ENCODE results near the gene FRS2.
"Not testable (repeated sequence)": the region's sequence is repeated elsewhere in the genome, so short reads cannot be mapped to it uniquely, and the experiment has no call there.

The FRS2 gene

DNA sequence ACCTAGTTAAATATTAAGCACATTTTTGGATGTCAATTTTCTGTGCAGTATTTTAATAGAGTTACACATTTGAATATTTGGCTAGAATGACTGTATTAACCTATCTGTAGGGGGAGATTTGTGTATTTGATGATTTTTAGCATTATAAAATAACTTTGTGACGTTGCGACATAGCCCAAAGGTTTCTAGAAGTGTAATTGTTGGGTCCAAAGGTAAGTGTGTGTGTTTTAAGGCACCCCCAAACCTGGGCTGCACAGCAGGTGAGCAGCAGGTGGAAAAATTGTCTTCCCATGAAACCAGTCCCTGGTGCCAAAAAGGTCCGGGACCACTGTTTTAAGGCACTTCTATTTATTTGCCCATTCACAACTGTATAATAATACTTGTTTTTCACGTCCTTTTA lies 118.3 kb downstream of the FRS2 start:
- DNase-seq: no peak

DNA sequence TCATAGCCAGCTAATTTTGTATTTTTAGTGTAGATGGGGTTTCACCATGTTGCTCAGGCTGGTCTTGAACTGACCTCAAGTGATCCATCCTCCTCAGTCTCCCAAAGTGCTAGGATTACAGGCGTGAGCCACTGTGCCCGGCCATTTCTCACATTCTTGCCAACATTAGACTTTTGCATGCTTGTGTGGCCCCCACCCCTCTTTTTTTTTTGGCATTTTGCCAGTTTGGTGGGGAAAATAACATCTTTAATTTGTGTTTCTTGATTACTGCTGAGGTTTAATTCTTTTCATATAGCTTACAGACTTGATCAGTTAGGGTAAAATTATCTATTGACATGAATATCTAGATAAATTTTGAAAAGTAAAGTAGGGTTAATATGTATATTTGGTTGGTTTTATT lies 118.9 kb downstream of the FRS2 start:
- no peak for DNase-seq

DNA sequence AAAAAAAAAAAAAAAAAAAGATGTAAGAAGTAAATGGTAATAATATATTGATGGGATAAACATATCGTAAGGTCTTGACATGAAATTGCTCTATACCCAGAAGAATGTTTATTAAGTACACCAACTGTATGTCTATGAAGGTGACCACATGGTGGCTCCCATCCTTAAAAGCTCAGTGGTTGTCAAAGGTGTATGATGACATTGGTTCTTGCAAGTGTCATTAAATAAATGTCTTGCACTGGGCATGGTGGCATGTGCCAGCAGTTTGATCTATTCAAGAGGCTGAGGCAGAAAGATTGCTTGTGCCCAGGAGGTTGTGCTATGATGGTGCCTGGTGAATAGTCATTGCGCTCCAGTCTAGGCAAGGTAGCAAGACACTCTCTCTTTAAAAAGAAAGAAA lies 125.5 kb downstream of the FRS2 start:
- no peak for DNase-seq

DNA sequence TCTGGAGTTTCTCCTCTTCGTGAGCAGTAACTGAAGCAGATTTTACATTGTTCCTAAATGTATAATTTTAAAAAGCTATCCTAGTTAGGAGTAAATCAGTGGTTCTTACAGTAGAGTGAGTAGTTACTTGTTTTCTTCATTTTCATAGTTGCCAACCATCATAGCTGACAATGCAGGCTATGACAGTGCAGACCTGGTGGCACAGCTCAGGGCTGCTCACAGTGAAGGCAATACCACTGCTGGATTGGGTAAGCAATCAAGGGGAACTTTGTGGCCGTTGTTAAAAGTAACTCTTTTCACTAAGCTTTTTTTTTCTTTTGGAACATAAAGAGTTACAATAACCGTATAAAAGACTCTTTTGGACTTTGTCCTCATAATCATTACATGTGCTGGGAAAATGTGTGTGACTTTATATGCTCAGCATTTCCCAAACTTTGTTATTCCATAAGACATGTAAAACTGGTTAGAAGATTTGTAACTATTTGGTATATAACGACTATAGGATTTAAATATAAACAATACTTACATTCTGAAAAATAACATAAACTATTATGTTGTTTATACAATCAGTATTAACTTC lies 128.1 kb downstream of the FRS2 start:
- DNase-seq: no peak

DNA sequence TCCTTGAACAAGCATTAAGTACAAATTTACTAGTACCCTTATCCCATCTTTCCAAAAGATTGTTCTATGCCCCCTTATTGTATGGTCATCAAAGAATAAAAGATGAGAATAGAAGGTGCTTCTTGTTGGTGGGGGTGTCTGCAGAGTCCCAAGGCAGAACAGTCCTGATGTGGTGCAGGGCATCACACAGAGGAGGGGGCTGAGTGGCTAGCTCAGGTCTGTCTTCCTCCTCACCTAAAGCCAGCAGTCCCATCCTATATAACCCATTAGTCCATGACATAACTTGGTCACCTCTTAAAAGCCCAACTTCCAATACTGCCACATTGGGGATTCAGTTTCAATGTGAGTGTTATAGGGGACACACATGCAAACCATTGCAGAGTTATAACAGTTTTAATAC lies 130.6 kb downstream of the FRS2 start:
- no peak for DNase-seq

DNA sequence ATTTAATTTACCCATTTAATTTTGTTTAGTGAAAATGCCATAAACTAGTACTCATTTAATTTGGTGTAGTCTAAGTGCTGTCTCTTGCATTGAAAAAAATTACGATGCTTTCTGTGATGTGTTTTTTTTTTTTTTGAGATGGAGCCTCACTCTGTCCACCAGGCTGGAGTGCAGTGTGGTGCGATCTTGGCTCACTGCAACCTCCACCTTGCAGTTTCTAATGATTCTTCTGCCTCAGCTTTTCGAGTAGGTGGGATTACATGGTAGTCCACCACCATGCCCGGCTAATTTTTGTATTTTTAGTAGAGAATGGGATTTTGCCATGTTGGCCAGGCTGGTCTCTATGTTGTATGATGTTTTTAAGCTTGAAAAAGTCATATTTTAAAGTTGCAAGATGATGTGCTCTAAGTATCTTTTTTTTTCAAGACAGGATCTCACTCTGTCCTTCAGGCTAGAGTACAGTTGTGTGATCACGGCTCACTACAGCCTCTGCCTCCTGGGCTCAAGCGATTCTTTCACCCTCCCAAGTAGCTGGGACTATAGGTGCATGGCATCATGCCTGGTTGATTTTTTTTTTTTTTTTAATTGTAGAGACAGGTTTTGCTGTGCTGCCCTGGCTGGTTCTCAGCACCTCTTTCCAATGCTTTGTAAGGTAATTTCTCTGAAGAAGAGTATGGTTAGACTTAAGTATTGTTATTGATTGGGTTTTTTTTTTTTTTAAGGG lies 131.9 kb downstream of the FRS2 start:
- DNase-seq: no peak

DNA sequence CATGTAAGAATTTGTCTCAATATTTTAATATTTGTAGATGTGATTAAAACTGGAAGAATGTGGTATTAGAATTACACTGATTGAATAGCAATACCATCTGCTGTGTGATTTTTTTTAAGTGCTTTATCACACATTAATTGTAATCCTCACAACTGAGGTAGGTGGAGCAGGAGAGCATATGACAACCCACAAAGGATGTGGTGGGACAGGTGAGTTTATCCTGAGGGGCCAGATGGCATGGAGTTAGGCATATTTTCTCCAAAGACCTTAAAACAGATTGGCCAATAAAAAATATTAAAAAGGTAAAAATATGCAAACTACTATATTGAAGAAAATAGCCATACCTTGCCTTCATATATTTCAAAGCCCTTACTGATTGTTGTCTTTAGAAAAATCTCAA lies 132.8 kb downstream of the FRS2 start:
- no peak for DNase-seq

DNA sequence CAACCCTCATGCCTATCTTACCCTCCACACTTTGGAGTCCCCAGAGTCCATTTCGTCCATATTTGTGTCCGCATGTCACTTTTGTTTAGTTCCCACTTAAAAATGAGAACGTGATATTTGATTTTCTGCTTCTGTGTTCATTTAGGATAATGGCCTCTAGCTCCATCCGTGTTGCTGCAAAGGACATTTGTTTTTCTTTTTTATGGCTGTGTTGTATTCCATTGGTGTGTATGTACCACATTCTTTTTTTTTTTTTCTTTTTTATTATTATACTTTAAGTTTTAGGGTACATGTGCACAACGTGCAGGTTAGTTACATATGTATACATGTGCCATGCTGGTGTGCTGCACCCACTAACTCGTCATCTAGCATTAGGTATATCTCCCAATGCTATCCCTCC lies 133.4 kb downstream of the FRS2 start:
- DNase-seq: not testable (repeated sequence)

DNA sequence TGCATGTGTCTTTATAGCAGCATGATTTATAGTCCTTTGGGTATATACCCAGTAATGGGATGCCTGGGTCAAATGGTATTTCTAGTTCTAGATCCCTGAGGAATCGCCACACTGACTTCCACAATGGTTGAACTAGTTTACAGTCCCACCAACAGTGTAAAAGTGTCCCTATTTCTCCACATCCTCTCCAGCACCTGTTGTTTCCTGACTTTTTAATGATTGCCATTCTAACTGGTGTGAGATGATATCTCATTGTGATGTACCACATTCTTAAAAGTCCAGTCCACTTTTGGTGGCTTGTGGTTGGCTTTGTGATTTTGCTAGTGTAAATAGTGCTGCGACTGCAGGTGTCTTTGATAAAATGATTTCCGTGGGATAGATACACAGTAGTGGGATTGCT lies 134.1 kb downstream of the FRS2 start:
- DNase-seq: not testable (repeated sequence)

DNA sequence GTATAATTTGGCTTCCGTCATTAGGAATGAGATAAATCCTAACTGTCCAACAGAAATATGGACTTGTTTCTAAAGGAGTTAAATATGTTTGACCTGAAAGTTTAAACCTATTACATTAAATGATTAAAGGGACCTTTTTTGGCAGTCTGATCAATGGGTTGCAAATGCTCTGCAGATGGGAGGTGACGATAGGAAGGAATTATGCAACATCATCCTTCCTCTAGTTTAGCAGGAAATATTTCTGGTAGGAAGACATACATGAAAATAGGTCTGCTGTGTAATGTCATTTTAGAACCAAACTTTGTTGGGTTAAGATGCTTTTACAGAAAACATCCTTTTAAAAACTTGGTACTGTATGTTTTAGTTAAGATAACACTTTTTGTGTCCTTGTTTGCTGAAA lies 137.9 kb downstream of the FRS2 start:
- DNase-seq: no peak

DNA sequence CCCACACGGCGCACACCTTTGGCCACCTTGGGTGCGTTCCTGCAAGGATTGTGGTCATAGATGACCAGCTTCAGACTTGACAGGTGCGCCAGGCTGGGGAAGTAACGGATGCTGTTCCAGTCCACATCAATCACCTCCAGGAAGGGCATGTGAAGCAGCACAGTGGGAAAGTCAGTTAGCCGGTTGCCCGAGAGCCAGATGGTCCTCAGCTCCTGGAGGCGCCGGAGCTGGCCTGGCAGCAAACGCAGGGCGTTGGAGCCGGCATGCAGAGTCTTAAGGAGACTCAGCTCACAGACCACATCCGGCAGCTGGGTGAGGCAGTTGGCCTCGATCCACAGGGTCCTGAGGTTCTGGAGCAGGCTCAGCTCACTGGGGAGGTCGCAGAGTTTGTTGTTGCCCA lies 139.9 kb downstream of the FRS2 start:
- DNase-seq: no peak

DNA sequence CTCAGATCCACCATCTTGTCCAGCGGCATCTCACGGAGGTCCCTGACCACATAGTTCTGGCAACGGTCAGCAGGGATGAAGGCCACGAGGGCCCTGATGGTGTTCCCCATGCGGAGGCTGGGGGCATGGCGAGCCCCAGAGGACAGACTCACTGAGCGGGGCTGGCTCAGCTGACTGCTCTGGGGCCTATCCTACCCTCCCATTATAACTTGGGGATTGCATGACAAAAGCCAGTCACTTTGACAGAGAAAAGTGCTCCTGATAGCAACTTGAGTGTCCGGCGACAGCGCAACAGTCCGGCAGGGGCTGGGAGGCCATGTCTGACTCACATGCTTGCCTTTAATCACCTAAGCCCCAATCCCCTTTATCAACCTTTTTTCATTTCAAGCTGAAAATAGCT lies 140.5 kb downstream of the FRS2 start, which contains the start of gene LRRC10:
Gene LRRC10 (minus strand): TSS at position 179 of the 400 bp plus-strand sequence. CDS start 69 bp downstream, at position 110.
- no peak for DNase-seq

DNA sequence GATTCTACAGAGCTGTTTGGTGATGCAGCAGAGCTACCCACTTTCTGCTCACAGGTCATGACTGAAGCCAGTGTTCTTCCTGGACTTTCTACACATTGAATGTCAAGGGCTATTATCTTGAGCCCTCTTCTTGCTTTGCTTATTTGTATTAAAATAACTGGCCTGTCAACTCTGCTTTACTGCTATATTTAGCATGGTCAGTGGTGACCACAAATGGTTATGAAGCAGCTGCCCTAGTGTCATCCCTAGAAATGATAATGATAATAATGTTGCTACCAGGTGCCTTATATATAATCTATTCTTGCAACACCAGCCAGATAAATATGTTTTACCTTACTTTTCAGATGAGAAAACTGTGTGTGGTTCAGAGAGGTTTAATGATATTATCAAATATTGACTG lies 143.2 kb downstream of the FRS2 start:
- DNase-seq: no peak

DNA sequence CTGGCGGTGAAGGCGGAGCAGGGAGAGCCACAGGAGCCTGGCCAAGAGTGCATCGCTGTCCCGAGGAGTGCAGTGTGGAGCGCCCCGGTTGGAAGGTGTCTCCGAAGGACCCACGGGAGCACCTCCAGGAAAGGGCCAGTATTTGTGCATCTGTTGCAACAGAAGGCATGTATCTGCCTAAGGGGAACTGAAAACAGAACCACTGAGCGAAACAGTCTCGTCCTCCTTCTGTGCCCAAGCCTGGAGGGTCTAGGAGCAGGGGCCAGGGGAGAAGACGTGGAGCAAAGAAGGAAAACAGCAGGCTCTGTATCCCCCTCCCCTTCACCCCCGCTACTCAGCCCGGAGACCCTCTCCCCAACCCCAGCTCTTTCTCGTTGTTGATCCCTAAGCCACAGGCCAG lies 145.8 kb downstream of the FRS2 start:
- DNase-seq: no peak

DNA sequence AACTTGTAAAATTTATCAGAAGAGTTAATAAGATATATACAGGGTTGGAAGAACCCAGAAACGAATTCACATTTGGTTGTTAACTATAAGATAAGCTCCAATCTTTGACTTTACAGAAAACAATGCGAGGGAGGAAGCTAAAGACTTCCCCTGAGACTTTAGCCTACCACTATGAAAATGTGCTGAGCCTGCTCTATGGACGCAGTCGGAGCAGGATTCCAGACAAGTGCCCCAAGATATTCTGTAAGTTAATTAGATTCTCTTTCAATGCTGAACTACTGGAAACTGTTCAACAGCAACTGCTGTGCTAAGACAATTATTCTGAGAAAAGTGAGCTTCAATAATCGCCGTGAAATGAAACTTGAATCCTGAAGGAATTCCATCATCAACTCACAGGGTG lies 148.9 kb downstream of the FRS2 start:
- no peak for DNase-seq

DNA sequence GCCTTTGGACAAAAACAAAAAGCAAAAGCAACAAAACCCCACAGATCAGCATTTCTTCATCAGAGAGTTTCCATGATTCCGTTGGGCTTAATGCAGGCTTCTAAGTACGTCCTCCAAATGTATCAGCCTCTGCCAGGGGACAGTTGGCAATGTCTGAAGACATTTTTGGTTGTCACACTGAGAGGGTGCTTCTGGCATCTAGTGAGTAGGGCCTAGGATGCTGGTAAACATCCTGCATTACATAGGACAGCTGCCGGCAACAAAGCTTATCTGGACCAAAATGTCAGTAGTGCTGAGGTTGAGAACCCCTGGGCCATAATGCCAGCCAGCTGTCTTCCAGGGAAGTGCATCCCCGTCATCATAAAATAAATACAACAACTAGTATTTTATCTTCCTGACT lies 149.9 kb downstream of the FRS2 start:
- DNase-seq: no peak

DNA sequence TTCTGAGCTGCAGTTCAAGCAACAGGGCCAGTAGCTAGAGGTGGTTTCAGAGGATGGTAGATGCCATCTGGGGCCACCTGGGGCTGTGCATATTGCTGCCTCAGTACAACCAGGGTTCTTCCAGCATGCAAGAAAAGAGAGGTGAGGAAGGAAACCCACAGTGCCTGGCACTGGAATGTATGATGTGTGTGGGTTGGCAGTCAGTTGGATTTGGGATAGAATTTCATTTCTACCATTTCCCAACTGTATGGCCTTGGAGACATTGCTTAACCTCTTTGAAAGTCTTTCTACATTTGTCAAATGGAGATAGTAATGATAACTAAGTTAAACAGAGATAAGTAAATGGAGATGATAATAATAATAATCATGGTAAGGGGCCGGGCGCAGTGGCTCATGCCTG lies 150.7 kb downstream of the FRS2 start:
- DNase-seq: no peak

DNA sequence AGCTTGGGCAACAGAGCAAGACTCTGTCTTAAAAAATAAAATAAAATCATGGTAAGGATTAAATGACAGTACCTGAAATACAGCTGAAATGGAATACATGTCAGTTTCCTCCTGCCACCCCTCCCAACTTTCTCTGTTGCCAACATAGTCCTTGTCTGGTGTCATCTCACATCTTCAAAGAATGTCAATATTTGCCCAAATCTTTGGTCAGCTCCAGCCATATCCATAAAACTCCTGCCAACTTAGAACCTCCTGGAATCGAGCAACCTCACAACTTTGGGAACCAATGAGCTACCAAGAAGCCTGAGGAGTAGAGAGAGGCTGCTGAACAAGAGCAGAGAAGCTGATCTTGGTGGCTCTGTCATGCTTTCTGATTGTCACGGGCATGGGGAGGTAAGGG lies 151.4 kb downstream of the FRS2 start:
- no peak for DNase-seq

DNA sequence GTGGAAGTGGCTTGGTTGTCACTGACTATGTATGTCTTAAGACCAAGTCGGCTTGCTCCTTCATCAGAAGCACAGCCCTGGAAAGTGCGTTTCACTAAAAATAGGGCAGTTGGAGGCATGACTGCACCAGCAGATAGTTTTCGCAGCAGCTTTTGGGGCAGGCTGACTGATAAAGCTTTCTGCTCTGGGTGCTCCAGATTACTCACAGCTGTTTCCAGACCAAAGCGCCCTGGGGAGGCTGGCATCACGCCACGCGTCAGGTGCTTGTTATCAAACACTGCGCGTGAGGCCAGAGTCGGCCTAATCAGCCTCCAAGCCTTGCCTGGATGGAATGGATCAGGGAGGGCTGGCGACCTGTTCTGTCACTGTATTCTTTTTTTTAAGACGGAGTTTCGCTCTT lies 153.8 kb downstream of the FRS2 start:
- DNase-seq: peak; percentile 43

DNA sequence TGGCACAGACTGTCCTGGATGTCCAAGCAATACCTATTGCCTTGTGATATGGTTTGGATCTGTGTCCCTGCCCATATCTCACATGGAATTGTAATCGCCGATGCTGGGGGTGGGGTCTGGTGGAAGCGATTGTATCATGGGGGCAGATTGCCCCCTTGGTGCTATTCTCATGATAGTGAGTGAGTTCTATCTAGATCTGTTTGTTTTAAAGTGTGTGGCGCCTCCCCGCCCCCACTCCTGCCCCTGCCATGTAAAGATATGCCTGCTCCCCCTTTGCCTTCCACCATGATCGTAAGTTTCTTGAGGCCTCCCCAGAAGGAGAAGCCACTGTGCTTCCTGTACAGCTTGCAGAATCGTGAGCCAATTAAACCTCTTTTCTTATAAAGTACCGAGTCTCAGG lies 157.3 kb downstream of the FRS2 start:
- no peak for DNase-seq
